ENCODE data around the gene CLK1. TPM values are rescaled to one million over a fixed set of nuclear protein-coding genes. Genes with fewer than 3 reads are reported as not detected.

The CLK1 gene
- total and polyA plus RNA-seq, 2 of the 13 experiments (the other 11 are each of a cell fraction or from before 2014, with no cell fraction given), result 66.6 to 101 TPM

DNA sequence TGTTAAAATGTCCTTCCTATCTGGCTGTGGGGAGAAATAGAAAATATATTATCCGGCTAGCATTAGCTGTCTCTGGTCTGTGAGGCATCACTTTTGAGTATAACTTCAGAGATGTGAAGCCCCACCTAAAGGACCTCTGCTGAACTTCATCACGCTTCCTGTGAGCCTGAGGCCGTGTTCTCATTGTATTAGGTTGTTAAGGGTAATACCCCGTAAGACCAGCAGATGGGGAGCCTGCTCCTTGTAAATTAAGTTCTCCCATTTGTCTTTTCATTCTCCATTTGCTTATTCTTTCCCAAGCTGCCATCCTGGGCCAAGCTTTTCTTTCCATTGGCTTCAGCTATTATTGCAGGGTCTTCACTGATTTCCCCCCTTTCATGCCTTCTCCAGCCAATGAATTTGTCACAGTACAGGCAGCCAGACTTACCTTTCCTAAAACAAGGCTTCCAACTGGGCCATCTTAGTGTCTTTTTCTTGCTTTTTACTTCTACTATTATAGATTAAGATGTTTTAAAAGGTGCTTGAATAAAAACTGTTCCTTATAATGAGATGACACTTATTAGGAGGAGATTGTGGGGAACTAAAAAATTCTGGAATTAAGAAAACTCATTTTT, 37.1 kb upstream of the CLK1 start (continued):
- no peak for TF ChIP-seq RCOR2 (CRISPR knock-in tag; IDR thresholded peaks at IDR 0.05)
- TF ChIP-seq, protein P1, sequence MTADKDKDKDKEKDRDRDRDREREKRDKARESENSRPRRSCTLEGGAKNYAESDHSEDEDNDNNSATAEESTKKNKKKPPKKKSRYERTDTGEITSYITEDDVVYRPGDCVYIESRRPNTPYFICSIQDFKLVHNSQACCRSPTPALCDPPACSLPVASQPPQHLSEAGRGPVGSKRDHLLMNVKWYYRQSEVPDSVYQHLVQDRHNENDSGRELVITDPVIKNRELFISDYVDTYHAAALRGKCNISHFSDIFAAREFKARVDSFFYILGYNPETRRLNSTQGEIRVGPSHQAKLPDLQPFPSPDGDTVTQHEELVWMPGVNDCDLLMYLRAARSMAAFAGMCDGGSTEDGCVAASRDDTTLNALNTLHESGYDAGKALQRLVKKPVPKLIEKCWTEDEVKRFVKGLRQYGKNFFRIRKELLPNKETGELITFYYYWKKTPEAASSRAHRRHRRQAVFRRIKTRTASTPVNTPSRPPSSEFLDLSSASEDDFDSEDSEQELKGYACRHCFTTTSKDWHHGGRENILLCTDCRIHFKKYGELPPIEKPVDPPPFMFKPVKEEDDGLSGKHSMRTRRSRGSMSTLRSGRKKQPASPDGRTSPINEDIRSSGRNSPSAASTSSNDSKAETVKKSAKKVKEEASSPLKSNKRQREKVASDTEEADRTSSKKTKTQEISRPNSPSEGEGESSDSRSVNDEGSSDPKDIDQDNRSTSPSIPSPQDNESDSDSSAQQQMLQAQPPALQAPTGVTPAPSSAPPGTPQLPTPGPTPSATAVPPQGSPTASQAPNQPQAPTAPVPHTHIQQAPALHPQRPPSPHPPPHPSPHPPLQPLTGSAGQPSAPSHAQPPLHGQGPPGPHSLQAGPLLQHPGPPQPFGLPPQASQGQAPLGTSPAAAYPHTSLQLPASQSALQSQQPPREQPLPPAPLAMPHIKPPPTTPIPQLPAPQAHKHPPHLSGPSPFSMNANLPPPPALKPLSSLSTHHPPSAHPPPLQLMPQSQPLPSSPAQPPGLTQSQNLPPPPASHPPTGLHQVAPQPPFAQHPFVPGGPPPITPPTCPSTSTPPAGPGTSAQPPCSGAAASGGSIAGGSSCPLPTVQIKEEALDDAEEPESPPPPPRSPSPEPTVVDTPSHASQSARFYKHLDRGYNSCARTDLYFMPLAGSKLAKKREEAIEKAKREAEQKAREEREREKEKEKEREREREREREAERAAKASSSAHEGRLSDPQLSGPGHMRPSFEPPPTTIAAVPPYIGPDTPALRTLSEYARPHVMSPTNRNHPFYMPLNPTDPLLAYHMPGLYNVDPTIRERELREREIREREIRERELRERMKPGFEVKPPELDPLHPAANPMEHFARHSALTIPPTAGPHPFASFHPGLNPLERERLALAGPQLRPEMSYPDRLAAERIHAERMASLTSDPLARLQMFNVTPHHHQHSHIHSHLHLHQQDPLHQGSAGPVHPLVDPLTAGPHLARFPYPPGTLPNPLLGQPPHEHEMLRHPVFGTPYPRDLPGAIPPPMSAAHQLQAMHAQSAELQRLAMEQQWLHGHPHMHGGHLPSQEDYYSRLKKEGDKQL (CRISPR knock-in tag; IDR thresholded peaks at IDR 0.05; ENCODE audit: low read depth), result no peak
- TF ChIP-seq, protein P2, sequence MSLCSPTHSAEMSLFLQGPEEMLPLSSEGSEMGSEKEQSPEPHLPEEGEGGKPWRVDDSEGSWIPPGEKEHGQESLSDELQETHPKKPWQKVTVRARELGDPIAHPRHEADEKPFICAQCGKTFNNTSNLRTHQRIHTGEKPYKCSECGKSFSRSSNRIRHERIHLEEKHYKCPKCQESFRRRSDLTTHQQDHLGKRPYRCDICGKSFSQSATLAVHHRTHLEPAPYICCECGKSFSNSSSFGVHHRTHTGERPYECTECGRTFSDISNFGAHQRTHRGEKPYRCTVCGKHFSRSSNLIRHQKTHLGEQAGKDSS (CRISPR knock-in tag; IDR thresholded peaks at IDR 0.05; ENCODE audit: borderline replicate concordance, low read depth), result no peak
- TF ChIP-seq RBM22 (optimal IDR thresholded peaks at IDR 0.05; ENCODE audit: low read length), result peak; percentile 40
- TF ChIP-seq KAT7 (CRISPR knock-in tag; IDR thresholded peaks at IDR 0.05; ENCODE audit: borderline replicate concordance), result no peak
- TF ChIP-seq ZNF17 (CRISPR knock-in tag; IDR thresholded peaks at IDR 0.05), result no peak
- TF ChIP-seq RORA (CRISPR knock-in tag; IDR thresholded peaks at IDR 0.05), result no peak
- TF ChIP-seq ARID2 (CRISPR knock-in tag; IDR thresholded peaks at IDR 0.05; ENCODE audit: borderline replicate concordance), result no peak
- TF ChIP-seq ZNF350 (CRISPR knock-in tag; IDR thresholded peaks at IDR 0.05; ENCODE audit: borderline replicate concordance, low read depth), result no peak
- TF ChIP-seq ZBTB3 (CRISPR knock-in tag; IDR thresholded peaks at IDR 0.05; ENCODE audit: borderline replicate concordance, low read depth), result no peak
- peak; percentile 17; the same call in 1 of the 2 replicates for TF ChIP-seq ZNF331 (CRISPR knock-in tag; IDR thresholded peaks at IDR 0.05)
- peak; percentile 68; the same call in 1 of the 2 replicates for TF ChIP-seq IRF2 (CRISPR knock-in tag; IDR thresholded peaks at IDR 0.05)
- no peak for TF ChIP-seq ZNF543 (CRISPR knock-in tag; IDR thresholded peaks at IDR 0.05)
- TF ChIP-seq, protein P3, sequence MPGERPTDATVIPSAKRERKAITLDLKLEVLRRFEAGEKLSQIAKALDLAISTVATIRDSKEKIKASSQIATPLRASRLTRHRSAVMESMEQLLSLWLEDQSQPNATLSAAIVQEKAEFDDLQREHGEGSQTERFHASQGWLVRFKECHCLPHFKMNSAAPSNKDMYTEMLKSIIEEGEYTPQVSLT (CRISPR knock-in tag; IDR thresholded peaks at IDR 0.05; ENCODE audit: borderline replicate concordance, low read depth), result no peak
- no peak for TF ChIP-seq ZNF329 (CRISPR knock-in tag; IDR thresholded peaks at IDR 0.05; ENCODE audit: low read depth)
- no peak for TF ChIP-seq SP1 (IDR thresholded peaks at IDR 0.05)
- no peak for TF ChIP-seq SP1 (CRISPR knock-in tag; IDR thresholded peaks at IDR 0.05)
- TF ChIP-seq, protein P4, sequence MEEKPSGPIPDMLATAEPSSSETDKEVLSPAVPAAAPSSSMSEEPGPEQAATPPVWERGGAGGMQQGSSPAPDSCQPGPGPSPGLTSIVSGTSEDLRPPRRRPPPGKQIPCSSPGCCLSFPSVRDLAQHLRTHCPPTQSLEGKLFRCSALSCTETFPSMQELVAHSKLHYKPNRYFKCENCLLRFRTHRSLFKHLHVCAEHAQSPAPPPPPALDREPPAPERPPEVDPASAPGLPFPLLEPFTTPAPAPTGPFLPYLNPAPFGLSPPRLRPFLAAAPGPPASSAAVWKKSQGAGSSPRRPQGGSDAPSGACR (CRISPR knock-in tag; IDR thresholded peaks at IDR 0.05), result no peak
- TF ChIP-seq, protein P5, sequence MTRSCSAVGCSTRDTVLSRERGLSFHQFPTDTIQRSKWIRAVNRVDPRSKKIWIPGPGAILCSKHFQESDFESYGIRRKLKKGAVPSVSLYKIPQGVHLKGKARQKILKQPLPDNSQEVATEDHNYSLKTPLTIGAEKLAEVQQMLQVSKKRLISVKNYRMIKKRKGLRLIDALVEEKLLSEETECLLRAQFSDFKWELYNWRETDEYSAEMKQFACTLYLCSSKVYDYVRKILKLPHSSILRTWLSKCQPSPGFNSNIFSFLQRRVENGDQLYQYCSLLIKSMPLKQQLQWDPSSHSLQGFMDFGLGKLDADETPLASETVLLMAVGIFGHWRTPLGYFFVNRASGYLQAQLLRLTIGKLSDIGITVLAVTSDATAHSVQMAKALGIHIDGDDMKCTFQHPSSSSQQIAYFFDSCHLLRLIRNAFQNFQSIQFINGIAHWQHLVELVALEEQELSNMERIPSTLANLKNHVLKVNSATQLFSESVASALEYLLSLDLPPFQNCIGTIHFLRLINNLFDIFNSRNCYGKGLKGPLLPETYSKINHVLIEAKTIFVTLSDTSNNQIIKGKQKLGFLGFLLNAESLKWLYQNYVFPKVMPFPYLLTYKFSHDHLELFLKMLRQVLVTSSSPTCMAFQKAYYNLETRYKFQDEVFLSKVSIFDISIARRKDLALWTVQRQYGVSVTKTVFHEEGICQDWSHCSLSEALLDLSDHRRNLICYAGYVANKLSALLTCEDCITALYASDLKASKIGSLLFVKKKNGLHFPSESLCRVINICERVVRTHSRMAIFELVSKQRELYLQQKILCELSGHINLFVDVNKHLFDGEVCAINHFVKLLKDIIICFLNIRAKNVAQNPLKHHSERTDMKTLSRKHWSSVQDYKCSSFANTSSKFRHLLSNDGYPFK (CRISPR knock-in tag; IDR thresholded peaks at IDR 0.05; ENCODE audit: borderline replicate concordance), result no peak
- no peak for TF ChIP-seq TBX3 (IDR thresholded peaks at IDR 0.05; ENCODE audit: borderline replicate concordance)
